Lower lobe of right lung (tissue), 2 donors: Measurements from ENCODE around the gene ABHD12B. TPM values are rescaled to one million over a fixed set of nuclear protein-coding genes. Genes with fewer than 3 reads are reported as not detected.
"Not testable (repeated sequence)": the region's sequence is repeated elsewhere in the genome, so short reads cannot be mapped to it uniquely, and the experiment has no call there.

ENCODE experiments used
- ATAC-seq, 2 donors: fragments of 200-7000 bp; cut with Tn5 transposase; one replicate each; pipeline ENCODE4 v1.9.1; 2020 to 2022; ENCODE audit warnings: mild to moderate bottlenecking in 2 of 2, moderate library complexity in 2 of 2
- DNase-seq: peaks from one replicate; pipeline ENCODE4 v3.0.0-alpha.2; 2020
- H3K27ac ChIP-seq: fragments of 200-600 bp; one replicate; pipeline ENCODE4 v1.8.0; 2022
- H3K27me3 ChIP-seq: fragments of 200-600 bp; one replicate; pipeline ENCODE4 v1.8.0; 2022; ENCODE audit warnings: low read depth
- H3K36me3 ChIP-seq: fragments of 200-600 bp; one replicate; pipeline ENCODE4 v1.8.0; 2022; ENCODE audit warnings: mild to moderate bottlenecking
- H3K4me1 ChIP-seq: fragments of 200-600 bp; one replicate; pipeline ENCODE4 v1.8.0; 2022
- H3K4me3 ChIP-seq: fragments of 200-600 bp; one replicate; pipeline ENCODE4 v1.8.0; 2022; ENCODE audit warnings: mild to moderate bottlenecking
- H3K9me3 ChIP-seq: fragments of 200-600 bp; one replicate; pipeline ENCODE4 v1.8.0; 2022
- CTCF ChIP-seq: fragments of 200-600 bp; IDR thresholded peaks from one replicate; pipeline ENCODE4 v1.8.0; 2022; ENCODE audit warnings: antibody characterized with exemption, mild to moderate bottlenecking
- intact Hi-C: fragments of 100-400 bp; cut with DNase I; formaldehyde crosslinking; loops from one replicate; pipeline ENCODE4 v1.11.0; 2022
- total RNA-seq: library from RNA; stranded (reverse); fragmentation: NEBNext Ultra II Directional; extraction: Animal tissue kit (Norgen Biotek cat#: 25700); gene quantifications from one replicate; pipeline ENCODE4 v1.2.1, GENCODE V29; 2021
- donor health status: DM: no; HTN: yes; CAD: no; lungs with severe emphysema.

Gene ABHD12B
- total RNA-seq, 1 donor from 2014 or later: not detected

- TF ChIP-seq CTCF: no peak
- H3K36me3 ChIP-seq: no peaks in the 10 kb centered on the region
- H3K27me3 ChIP-seq: no peaks in the 10 kb centered on the region
- intact Hi-C loops: no loop called here
- no peak for DNase-seq
- no peaks in the 10 kb centered on the region for H3K4me1 ChIP-seq
- H3K9me3 ChIP-seq: no peaks in the 10 kb centered on the region
- H3K4me3 ChIP-seq: no peak overlapping the region
- H3K27ac ChIP-seq: no peak overlapping the region
- no peak for ATAC-seq
These were observed 11.3 kb downstream of the ABHD12B start for GRCh38 chr14:50882932-50883826.

- Histone ChIP-seq H3K27me3 (no peaks in the 10 kb centered on the region), H3K4me1 (no peaks in the 10 kb centered on the region), H3K4me3 (no peak overlapping the region), H3K36me3 (no peaks in the 10 kb centered on the region), H3K27ac (no peak overlapping the region), H3K9me3 (no peaks in the 10 kb centered on the region)
- DNase-seq: no peak
- no peak for TF ChIP-seq CTCF
- no peak for ATAC-seq
- intact Hi-C loops: no loop called here
These were observed 12.0 kb downstream of the ABHD12B start for GRCh38 chr14:50883827-50884197.

GRCh38 chr14:50887476-50887875, 15.6 kb downstream of the ABHD12B start:
- no peak for DNase-seq
- intact Hi-C loops: no loop called here
- Histone ChIP-seq H3K9me3 (no peaks in the 10 kb centered on the region), H3K4me3 (no peak overlapping the region), H3K27me3 (no peaks in the 10 kb centered on the region), H3K27ac (no peak overlapping the region), H3K4me1 (no peaks in the 10 kb centered on the region), H3K36me3 (no peaks in the 10 kb centered on the region)
- TF ChIP-seq CTCF: no peak
- ATAC-seq: no peak

GRCh38 chr14:50892255-50892654, 20.4 kb downstream of the ABHD12B start:
- no peaks in the 10 kb centered on the region for H3K4me1 ChIP-seq
- H3K9me3 ChIP-seq: no peaks in the 10 kb centered on the region
- H3K27me3 ChIP-seq: no peaks in the 10 kb centered on the region
- intact Hi-C loops: no loop called here
- ATAC-seq (no peak), DNase-seq (no peak)
- no peaks in the 10 kb centered on the region for H3K36me3 ChIP-seq
- TF ChIP-seq CTCF: no peak
- no peak overlapping the region for H3K27ac ChIP-seq
- no peak overlapping the region for H3K4me3 ChIP-seq

- DNase-seq, H3K4me3 ChIP-seq, H3K4me1 ChIP-seq, intact Hi-C loops, ATAC-seq, H3K27me3 ChIP-seq, H3K9me3 ChIP-seq, H3K36me3 ChIP-seq, H3K27ac ChIP-seq: not testable (repeated sequence)
These were observed 24.6 kb downstream of the ABHD12B start for GRCh38 chr14:50896421-50896820.

GRCh38 chr14:50897005-50897404, 25.2 kb downstream of the ABHD12B start:
- ATAC-seq, H3K27ac ChIP-seq, DNase-seq, H3K4me1 ChIP-seq, H3K9me3 ChIP-seq, H3K36me3 ChIP-seq, H3K27me3 ChIP-seq, H3K4me3 ChIP-seq, intact Hi-C loops: not testable (repeated sequence)
